Erythroblast (primary cell): ENCODE measurements around the gene CHERP.

Experiments
- GATA1 ChIP-seq: IDR thresholded peaks from 2 replicates; pipeline ENCODE4 v1.6.1; 2011; ENCODE audit warnings: low read depth, mild to moderate bottlenecking, control low read depth, low read length, moderate library complexity
- POLR2A ChIP-seq: IDR thresholded peaks from 2 replicates; pipeline ENCODE4 v1.6.1; 2011; ENCODE audit warnings: mild to moderate bottlenecking, low read length

GRCh38 chr19:16561382-16561781 is 19.1 kb upstream of the CHERP start:
- no peak for TF ChIP-seq POLR2A
- no peak for TF ChIP-seq GATA1
